OCI-LY1 (cell line): ENCODE measurements around the gene FCGBP.

Experiments
- CTCF ChIP-seq: fragments of 200-600 bp; sonication (generic), shearing (Covaris generic); IDR thresholded peaks from 2 replicates; pipeline ENCODE4 v1.5.1; 2017; ENCODE audit warnings: mild to moderate bottlenecking, antibody characterized with exemption, low read length, moderate library complexity, mixed read lengths
- EZH2 ChIP-seq: fragments of 200-600 bp; sonication (generic), shearing (Covaris generic); IDR thresholded peaks from 2 replicates; pipeline ENCODE4 v1.8.0; 2017; ENCODE audit warnings: borderline replicate concordance, mixed run types, mild to moderate bottlenecking, antibody characterized with exemption, low read length, moderate library complexity, mixed read lengths

GRCh38 chr19:39963898-39964297 lies 29.5 kb upstream of the FCGBP start:
- TF ChIP-seq CTCF (no peak), EZH2 (no peak)
